ENCODE measurements around the gene PLP2.
"Not testable (repeated sequence)": the region's sequence is repeated elsewhere in the genome, so short reads cannot be mapped to it uniquely, and the experiment has no call there.

DNA sequence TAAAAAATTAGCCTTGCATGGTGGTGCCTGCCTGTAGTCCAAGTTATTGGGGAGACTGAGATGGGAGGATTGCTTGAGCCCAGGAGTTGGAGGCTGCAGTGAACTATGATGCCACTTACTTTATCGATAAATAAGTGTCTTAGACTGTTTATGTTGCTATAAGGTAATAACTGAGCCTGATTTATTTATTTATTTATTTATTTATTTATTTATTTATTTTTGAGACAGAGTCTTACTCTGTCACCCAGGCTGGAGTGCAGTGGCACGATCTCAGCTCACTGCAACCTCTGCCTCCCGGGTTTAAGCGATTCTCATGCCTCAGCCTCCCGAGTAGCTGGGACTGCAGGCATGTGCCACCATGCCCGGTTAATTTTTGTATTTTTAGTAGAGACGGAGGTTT is 39.4 kb upstream of the PLP2 start:
- TF ChIP-seq, protein P1, sequence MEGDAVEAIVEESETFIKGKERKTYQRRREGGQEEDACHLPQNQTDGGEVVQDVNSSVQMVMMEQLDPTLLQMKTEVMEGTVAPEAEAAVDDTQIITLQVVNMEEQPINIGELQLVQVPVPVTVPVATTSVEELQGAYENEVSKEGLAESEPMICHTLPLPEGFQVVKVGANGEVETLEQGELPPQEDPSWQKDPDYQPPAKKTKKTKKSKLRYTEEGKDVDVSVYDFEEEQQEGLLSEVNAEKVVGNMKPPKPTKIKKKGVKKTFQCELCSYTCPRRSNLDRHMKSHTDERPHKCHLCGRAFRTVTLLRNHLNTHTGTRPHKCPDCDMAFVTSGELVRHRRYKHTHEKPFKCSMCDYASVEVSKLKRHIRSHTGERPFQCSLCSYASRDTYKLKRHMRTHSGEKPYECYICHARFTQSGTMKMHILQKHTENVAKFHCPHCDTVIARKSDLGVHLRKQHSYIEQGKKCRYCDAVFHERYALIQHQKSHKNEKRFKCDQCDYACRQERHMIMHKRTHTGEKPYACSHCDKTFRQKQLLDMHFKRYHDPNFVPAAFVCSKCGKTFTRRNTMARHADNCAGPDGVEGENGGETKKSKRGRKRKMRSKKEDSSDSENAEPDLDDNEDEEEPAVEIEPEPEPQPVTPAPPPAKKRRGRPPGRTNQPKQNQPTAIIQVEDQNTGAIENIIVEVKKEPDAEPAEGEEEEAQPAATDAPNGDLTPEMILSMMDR (IDR thresholded peaks at IDR 0.05) = not testable (repeated sequence)
- not testable (repeated sequence) for TF ChIP-seq POLR2A (IDR thresholded peaks at IDR 0.05)

Data from right lobe of liver (tissue), 4 donors.